HCT116 (cell line): ENCODE measurements around the gene KCND3.

Experiments
- CBX3 ChIP-seq: IDR thresholded peaks from 2 replicates; pipeline ENCODE4 v1.6.1; 2012; ENCODE audit warnings: low read depth
- TF ChIP-seq, protein P1 (sequence below), 3 experiments: fragments of 200-600 bp in 1 of 3; sonication (generic) in 1 of 3; IDR thresholded peaks in 2 of 3; conservative IDR thresholded peaks in 1 of 3; 2 replicates each; pipeline ENCODE4 v1.5.1; 2012 to 2017; ENCODE audit warnings: low read depth in 2 of 3, low read length in 2 of 3, antibody characterized with exemption in 1 of 3, borderline replicate concordance in 1 of 3, control low read depth in 1 of 3, mild to moderate bottlenecking in 1 of 3, mixed read lengths in 1 of 3, mixed run types in 1 of 3, moderate library complexity in 1 of 3; ENCODE audit not compliant: insufficient read depth in 1 of 3

DNA sequence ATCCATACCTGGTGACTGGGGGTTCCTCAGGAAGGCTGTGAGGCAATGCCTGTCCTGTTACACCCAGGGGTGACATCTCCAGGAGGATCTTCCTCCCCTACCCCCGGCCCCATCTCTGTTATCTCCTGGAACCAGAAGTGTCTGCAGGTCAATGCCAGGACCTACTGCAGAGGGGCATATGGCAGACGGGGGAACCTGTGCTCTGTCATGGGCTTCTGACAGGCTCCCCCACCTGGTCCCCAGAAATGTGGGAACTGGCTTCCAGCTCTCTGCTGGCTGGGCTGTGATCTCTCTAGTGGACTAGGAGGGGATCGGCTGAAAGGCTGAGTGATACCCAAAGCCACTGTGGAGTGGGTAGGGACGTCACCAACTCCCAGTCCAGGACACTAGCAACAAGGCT lies 21.0 kb downstream of the KCND3 start:
- no peak for TF ChIP-seq CBX3
- TF ChIP-seq, protein P1, sequence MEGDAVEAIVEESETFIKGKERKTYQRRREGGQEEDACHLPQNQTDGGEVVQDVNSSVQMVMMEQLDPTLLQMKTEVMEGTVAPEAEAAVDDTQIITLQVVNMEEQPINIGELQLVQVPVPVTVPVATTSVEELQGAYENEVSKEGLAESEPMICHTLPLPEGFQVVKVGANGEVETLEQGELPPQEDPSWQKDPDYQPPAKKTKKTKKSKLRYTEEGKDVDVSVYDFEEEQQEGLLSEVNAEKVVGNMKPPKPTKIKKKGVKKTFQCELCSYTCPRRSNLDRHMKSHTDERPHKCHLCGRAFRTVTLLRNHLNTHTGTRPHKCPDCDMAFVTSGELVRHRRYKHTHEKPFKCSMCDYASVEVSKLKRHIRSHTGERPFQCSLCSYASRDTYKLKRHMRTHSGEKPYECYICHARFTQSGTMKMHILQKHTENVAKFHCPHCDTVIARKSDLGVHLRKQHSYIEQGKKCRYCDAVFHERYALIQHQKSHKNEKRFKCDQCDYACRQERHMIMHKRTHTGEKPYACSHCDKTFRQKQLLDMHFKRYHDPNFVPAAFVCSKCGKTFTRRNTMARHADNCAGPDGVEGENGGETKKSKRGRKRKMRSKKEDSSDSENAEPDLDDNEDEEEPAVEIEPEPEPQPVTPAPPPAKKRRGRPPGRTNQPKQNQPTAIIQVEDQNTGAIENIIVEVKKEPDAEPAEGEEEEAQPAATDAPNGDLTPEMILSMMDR (IDR thresholded peaks at IDR 0.05 in 2 of 3, conservative IDR thresholded peaks at IDR 0.05 in 1 of 3; ENCODE audit: borderline replicate concordance in 1 of 3, insufficient read depth in 1 of 3, low read depth in 2 of 3, low read length in 2 of 3): no peak
